Measurements from ENCODE around the gene MXI1.

- TF ChIP-seq CTCF (IDR thresholded peaks at IDR 0.05 in 8 of 11, conservative IDR thresholded peaks at IDR 0.05 in 3 of 11) (no peak), POLR2AphosphoS5 (IDR thresholded peaks at IDR 0.05) (no peak)
Measured at GRCh38 chr10:110222641-110223297, 15.4 kb downstream of the MXI1 start.
